GM12878 (cell line): ENCODE data around the gene GARRE1. TPM values are rescaled to one million over a fixed set of nuclear protein-coding genes. Genes with fewer than 3 reads are reported as not detected.

ENCODE experiments used
- ATAC-seq: fragments of 200-7000 bp; cut with Tn5 transposase; 3 replicates; pipeline ENCODE4 v1.9.1; 2020; ENCODE audit warnings: mild to moderate bottlenecking, moderate library complexity
- BruUV-seq: library from RNA; stranded (reverse); fragments of 400-500 nt; replicated peaks from 2 replicates; lab custom pipeline; 2021; lab: Mats Ljungman, UMichigan
- CTCF ChIA-PET: fragments of 300-600 bp; sonication (Branson Sonifier 250); formaldehyde crosslinking; extraction: SDS; loops from one replicate; lab custom pipeline; 2021; ENCODE audit warnings: inconsistent platforms; lab: Yijun Ruan, JAX
- POLR2A ChIA-PET: fragments of 350-600 bp; formaldehyde crosslinking; extraction: SDS; loops from one replicate; lab custom pipeline; 2021; ENCODE audit warnings: inconsistent platforms; lab: Charles Lee
- RAD21 ChIA-PET: fragments of 300-600 bp; sonication (Branson Sonifier 250); formaldehyde crosslinking; loops from one replicate; lab custom pipeline; 2023; ENCODE audit warnings: antibody characterized with exemption; ENCODE audit not compliant: unreplicated experiment; lab: Charles Lee
- SMC1A ChIA-PET: fragments of 300-600 bp; sonication (Branson Sonifier 250); formaldehyde crosslinking; loops from one replicate; lab custom pipeline; 2023; ENCODE audit not compliant: unreplicated experiment, uncharacterized antibody; lab: Charles Lee
- DNase-seq: peaks from one replicate; pipeline ENCODE4 v3.0.0-alpha.2; 2011; ENCODE audit warnings: low read depth, low spot score
- FAIRE-seq: peaks from 3 replicates; lab custom pipeline; 2011; peaks lifted over from hg19 to GRCh38; lab: Jason Lieb, UNC
- H2AFZ ChIP-seq: 2 replicates; pipeline ENCODE4 v1.6.0; 2011; ENCODE audit warnings: low read depth, low read length, control low read depth; ENCODE audit not compliant: control insufficient read depth
- H3K27ac ChIP-seq: 2 replicates; pipeline ENCODE4 v1.5.1; 2011; ENCODE audit warnings: control low read depth; ENCODE audit not compliant: control insufficient read depth, insufficient read depth
- H3K27me3 ChIP-seq, 2 experiments: replicated peaks in 1 of 2; 2 replicates each; pipeline versions ENCODE4 v1.6.0 to v1.6.1; 2011; ENCODE audit warnings: low read length in 1 of 2; ENCODE audit not compliant: control insufficient read depth in 2 of 2, insufficient read depth in 2 of 2
- H3K36me3 ChIP-seq, 2 experiments: 2 replicates each; pipeline ENCODE4 v1.5.1; 2011; ENCODE audit warnings: low read length in 1 of 2; ENCODE audit not compliant: control insufficient read depth in 2 of 2, insufficient read depth in 2 of 2
- H3K4me1 ChIP-seq: 2 replicates; pipeline ENCODE4 v1.6.1; 2011; ENCODE audit warnings: mild to moderate bottlenecking, low read length, moderate library complexity, mixed read lengths; ENCODE audit not compliant: control insufficient read depth, insufficient read depth
- H3K4me2 ChIP-seq: 2 replicates; pipeline ENCODE4 v1.6.0; 2011; ENCODE audit warnings: control low read depth; ENCODE audit not compliant: control insufficient read depth, insufficient read depth
- H3K4me3 ChIP-seq: fragments of 200-600 bp; sonication (generic); 2 replicates; pipeline ENCODE4 v1.5.1; 2016
- H3K79me2 ChIP-seq: 2 replicates; pipeline ENCODE4 v1.6.0; 2011; ENCODE audit warnings: low read length; ENCODE audit not compliant: control insufficient read depth, insufficient read depth
- H3K9ac ChIP-seq: 2 replicates; pipeline ENCODE4 v1.8.0; 2011; ENCODE audit warnings: low read length, control low read depth, mixed read lengths; ENCODE audit not compliant: control insufficient read depth, insufficient read depth
- H3K9me3 ChIP-seq: replicated peaks from 3 replicates; pipeline ENCODE4 v1.5.1; 2011; ENCODE audit warnings: mild to moderate bottlenecking, low read length; ENCODE audit not compliant: control insufficient read depth, insufficient read depth
- H4K20me1 ChIP-seq: 2 replicates; pipeline ENCODE4 v1.6.0; 2011; ENCODE audit not compliant: control insufficient read depth, insufficient read depth
- BCL3 ChIP-seq: IDR thresholded peaks from 2 replicates; pipeline ENCODE4 v1.6.1; 2011; ENCODE audit warnings: borderline replicate concordance, low read depth, mild to moderate bottlenecking, moderate library complexity, low read length; ENCODE audit not compliant: insufficient read depth, poor library complexity, severe bottlenecking
- GABPA ChIP-seq: IDR thresholded peaks from 2 replicates; pipeline ENCODE4 v1.6.1; 2014; ENCODE audit warnings: antibody characterized with exemption, low read depth, mild to moderate bottlenecking, inconsistent platforms
- GATAD2B ChIP-seq: fragments of 450-650 bp; conservative IDR thresholded peaks from 2 replicates; pipeline ENCODE4 v1.6.1; 2017; ENCODE audit warnings: low read depth, mild to moderate bottlenecking, moderate library complexity
- HDGF ChIP-seq: fragments of 450-650 bp; IDR thresholded peaks from 2 replicates; pipeline ENCODE4 v1.6.1; 2016; ENCODE audit warnings: antibody characterized with exemption
- IKZF1 ChIP-seq: fragments of 450-650 bp; conservative IDR thresholded peaks from 2 replicates; pipeline ENCODE4 v1.6.1; 2017; ENCODE audit warnings: antibody characterized with exemption, mild to moderate bottlenecking
- MEF2A ChIP-seq: IDR thresholded peaks from 2 replicates; pipeline ENCODE4 v1.6.1; 2011; ENCODE audit warnings: low read depth, mild to moderate bottlenecking, low read length, moderate library complexity; ENCODE audit not compliant: insufficient read depth
- YY1 ChIP-seq: IDR thresholded peaks from 2 replicates; pipeline ENCODE4 v1.6.1; 2011; ENCODE audit warnings: low read depth, mild to moderate bottlenecking, low read length
- WGBS: methylation state at CpG from one replicate; pipeline ENCODE4 v1.1.6; 2016; ENCODE audit warnings: low lambda C conversion rate; ENCODE audit not compliant: insufficient replicate concordance, insufficient coverage; ENCODE audit errors: missing lambda C conversion rate; 5-methylcytosine and 5-hydroxymethylcytosine counted together
- in situ Hi-C: fragments of 300-500 bp; cut with MboI; formaldehyde crosslinking; loops from 9 replicates; pipeline ENCODE4 v1.14.3; 2018; ENCODE audit warnings: mixed read lengths
- intact Hi-C: fragments of 100-400 bp; cut with micrococcal nuclease; formaldehyde crosslinking; loops from one replicate; pipeline ENCODE4 v1.14.2; 2022; ENCODE audit not compliant: unreplicated experiment
- polyA plus RNA-seq, 11 experiments: library from polyadenylated mRNA; depleted of rRNA in 4 of 11; unstranded in 6 of 11; stranded (reverse) in 5 of 11; fragments of >200 nt; fragmentation: Nextera tagmentation in 4 of 11; fragmentation: Illumina TruSeq in 1 of 11; extraction: Ambion mirVana in 4 of 11; extraction: Trizol in 1 of 11; gene quantifications; 1 replicate in 1 of 11; 2 replicates in 10 of 11; pipeline versions ENCODE4 v1.2.1 to v1.2.3, GENCODE V29; 2011 to 2016; ENCODE audit warnings: inconsistent platforms in 2 of 11, missing spikeins in 2 of 11, low read depth in 1 of 11
- total RNA-seq, 4 experiments: library from RNA; depleted of rRNA in 3 of 4; stranded (reverse); fragments of >200 nt in 3 of 4; fragmentation: Illumina TruSeq in 1 of 4; extraction: Trizol in 1 of 4; gene quantifications; 2 replicates each; pipeline versions ENCODE4 v1.2.1 to v1.2.3, GENCODE V29; 2013 to 2021

GARRE1 gene
- total and polyA plus RNA-seq, 10 of the 15 experiments (the other 5 are each of a cell fraction or from before 2014, with no cell fraction given): 1.1 to 9.4 (median 5.1) TPM

- Histone ChIP-seq H3K79me2 (no peaks in the 10 kb centered on the region; the same call in none of the 2 replicates), H3K9ac (no peak overlapping the region), H3K27ac (no peak overlapping the region)
- no peak for FAIRE-seq
- 100% methylated on average over 3 of the region's 3 CpGs for WGBS
- no peak for DNase-seq
- RAD21 ChIA-PET: no interaction called here
- in situ Hi-C loops: no loop called here
- BruUV-seq: no TSS peak
- TF ChIP-seq IKZF1: no peak
- no peak for TF ChIP-seq MEF2A
- no peak for TF ChIP-seq GATAD2B
- TF ChIP-seq YY1: no peak
- TF ChIP-seq, all 136 proteins: peak for 0
- Histone ChIP-seq H3K9me3 (no peaks in the 10 kb centered on the region), H3K4me2 (no peak overlapping the region), H3K27me3 (no peaks in the 10 kb centered on the region), H2AFZ (no peak overlapping the region), H3K36me3 (peaks cover 6 to 19% of the 10 kb centered on the region in 2 experiments), H3K4me3 (no peak overlapping the region), H4K20me1 (no peaks in the 10 kb centered on the region), H3K4me1 (peaks cover 34% of the 10 kb centered on the region)
- intact Hi-C loops: loop anchor here (10.0 kb wide), 1 partner anchor 104 kb away; no protein-coding TSS in a partner anchor
- ChIA-PET POLR2A (no interaction called here), SMC1A (interaction anchor here (1.1 to 1.3 kb wide), 2 partner anchors 9 to 51 kb away, joined by 3 read pairs; no protein-coding TSS in a partner anchor), CTCF (interaction anchor here (1.5 kb wide), 1 partner anchor 9 kb away, joined by 4 read pairs; no protein-coding TSS in a partner anchor)
- ATAC-seq: no peak
These were observed 25.6 kb upstream of the GARRE1 start for GRCh38 chr19:34228762-34229161.

- no peak for ATAC-seq
- ChIA-PET SMC1A (no interaction called here), POLR2A (no interaction called here), CTCF (no interaction called here), RAD21 (no interaction called here)
- H3K36me3 ChIP-seq: peaks cover 2 to 15% of the 10 kb centered on the region in 2 experiments
- no peaks in the 10 kb centered on the region for H3K27me3 ChIP-seq
- no peak overlapping the region for H2AFZ ChIP-seq
- BruUV-seq: no TSS peak
- TF ChIP-seq HDGF (no peak), BCL3 (peak; percentile 37), GABPA (no peak), GATAD2B (no peak)
- 67% methylated on average over 4 of the region's 4 CpGs for WGBS
- H3K79me2 ChIP-seq: no peaks in the 10 kb centered on the region; the same call in none of the 2 replicates
- H4K20me1 ChIP-seq: no peaks in the 10 kb centered on the region
- DNase-seq: no peak
- H3K9me3 ChIP-seq: no peaks in the 10 kb centered on the region
- H3K4me2 ChIP-seq: no peak overlapping the region
- no peak for FAIRE-seq
- intact Hi-C loops (loop anchor here (10.0 kb wide), 1 partner anchor 105 kb away; no protein-coding TSS in a partner anchor), in situ Hi-C loops (no loop called here)
- no peak overlapping the region for H3K4me3 ChIP-seq
- H3K4me1 ChIP-seq: peaks cover 30% of the 10 kb centered on the region
- H3K27ac ChIP-seq: no peak overlapping the region
- H3K9ac ChIP-seq: no peak overlapping the region
These were observed 24.6 kb upstream of the GARRE1 start for GRCh38 chr19:34229721-34230120.
